Retina (tissue), 1 donor: Measurements from ENCODE around the gene JAK1.

ENCODE experiments used
- DNase-seq: peaks from one replicate; pipeline ENCODE4 v3.0.0-alpha.2; 2016

The JAK1 gene

DNA sequence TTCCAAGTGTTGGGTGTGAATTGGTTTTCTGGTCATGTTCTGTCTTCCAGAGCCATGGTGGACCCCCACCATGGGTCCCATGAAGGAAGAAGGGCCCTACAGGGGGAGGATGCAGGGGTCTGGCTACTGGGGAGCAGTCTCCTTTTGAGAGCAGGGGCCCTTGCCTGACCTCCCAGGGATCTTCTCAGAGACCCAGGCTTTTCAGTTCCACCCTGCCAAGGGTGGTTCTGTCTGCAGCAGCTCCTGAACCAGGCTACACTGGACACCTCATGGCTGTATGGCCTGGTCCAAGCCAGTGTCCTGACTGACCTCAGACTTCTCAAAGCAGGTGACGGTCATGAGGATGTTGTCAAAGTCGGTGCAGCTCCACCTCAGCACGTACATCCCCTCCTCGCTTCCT is 109.0 kb downstream of the JAK1 start:
- DNase-seq = no peak

DNA sequence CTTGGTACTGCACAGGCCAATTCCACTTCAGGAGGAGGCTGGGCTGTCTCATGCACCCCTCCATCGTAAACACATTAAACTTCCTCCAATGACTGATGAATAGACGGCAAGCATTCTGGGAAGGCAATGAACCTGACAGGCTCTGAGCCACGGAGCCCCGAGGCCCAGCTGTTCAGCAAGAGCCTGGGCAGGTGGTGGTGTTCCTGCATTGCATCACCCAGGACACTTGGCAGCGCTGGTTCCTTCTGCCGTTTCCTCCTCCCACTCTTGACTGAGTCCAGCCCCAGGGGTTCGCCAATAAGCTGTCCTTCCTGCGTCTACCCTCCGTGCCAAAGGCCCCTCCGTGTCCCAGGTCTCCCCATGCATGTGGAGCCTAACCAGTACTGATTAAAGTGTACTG is 109.8 kb downstream of the JAK1 start:
- no peak for DNase-seq

DNA sequence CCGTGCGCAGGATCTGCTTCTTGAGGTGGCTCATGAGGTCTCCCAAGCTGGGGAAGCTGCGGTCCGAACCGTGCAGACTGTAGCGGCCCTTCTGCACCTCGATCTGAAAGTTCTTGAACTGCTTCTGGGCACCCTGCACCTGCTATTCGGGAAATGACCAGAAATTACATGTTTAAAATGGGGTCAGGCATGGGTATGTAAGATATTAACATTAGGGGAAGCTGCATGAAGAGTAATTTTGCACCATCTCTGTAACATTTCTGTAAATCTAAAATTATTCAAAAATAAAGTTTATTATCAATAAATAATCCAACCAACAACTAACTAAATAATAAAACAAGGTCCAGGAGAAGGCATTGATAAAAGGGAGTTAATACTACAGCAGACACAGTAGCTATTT is 110.8 kb downstream of the JAK1 start:
- DNase-seq = no peak

DNA sequence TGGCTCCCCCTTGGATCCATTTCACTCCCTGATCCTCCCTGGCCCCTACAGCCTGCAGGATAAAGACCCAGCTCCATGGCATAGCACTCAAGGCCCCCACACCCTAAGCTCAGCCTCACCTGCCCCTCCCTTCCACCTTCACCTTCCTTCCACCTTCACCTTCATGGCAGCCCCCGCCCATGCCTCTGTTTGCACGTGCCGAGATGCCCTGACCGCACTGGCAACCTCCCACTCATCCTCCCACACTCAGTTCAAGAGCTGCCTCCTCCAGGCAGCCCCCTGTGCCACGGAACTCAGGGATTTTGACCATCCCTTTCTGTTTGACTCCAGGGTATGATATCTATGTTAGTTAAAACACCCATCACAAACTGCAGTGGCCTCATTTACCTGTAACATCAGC is 111.7 kb downstream of the JAK1 start:
- DNase-seq = no peak

DNA sequence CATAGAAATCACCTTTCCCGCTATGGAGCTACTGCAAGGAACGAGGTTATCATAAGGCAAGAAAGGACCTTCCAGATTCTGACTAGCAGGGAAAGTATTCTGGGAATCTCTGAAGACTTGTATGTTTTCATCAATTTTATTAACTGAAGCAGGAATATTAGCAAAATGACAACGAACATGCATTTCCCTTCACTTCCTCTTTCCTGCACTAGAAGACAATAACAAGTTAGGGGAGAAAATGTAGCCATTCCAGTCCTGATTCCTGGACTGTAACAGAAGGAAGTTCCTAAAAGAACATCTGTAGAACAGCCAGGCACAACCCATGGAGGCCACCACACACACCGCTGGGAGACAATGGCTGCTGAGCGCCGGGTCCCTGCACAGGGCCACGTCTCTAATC is 114.7 kb downstream of the JAK1 start:
- DNase-seq = no peak

DNA sequence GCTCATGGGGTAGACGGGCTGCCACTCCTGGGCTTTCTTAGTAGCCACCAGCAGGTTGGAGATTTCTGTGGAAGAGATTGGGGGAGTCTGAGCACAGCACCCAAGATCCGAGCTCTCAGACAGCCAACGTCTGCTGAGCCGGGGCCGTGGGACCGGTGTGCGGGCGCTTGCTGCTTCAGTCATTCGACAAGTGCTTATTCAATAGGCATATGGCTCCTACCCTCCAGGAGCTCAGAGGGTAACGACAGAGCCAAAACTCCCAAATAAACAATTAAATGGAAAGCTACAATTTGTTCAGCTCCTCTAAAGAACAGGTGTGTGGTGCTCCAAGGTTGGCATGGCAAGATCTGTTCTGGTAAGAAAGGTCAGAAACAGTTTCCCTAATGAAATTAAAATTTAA is 115.5 kb downstream of the JAK1 start:
- DNase-seq = no peak

DNA sequence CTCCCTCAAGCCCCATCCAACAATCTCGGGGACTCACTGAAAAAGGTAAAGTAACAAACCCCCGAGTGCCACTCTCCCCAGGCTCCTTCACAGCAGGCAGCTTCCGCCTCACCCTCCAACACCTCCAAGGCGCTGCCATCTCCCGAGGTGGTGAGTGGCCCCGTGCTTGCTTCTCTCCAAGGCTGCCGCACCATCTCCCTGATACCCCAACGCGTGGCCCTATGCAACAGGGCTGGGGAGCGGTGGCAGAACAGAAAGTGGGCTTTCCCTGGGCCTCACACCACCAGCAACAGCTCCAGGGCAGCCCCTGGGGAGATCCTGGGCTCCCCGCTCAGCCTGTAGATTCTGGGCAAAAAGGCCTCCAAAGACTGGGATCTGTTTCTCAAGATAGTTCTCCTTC is 116.4 kb downstream of the JAK1 start:
- DNase-seq = no peak

DNA sequence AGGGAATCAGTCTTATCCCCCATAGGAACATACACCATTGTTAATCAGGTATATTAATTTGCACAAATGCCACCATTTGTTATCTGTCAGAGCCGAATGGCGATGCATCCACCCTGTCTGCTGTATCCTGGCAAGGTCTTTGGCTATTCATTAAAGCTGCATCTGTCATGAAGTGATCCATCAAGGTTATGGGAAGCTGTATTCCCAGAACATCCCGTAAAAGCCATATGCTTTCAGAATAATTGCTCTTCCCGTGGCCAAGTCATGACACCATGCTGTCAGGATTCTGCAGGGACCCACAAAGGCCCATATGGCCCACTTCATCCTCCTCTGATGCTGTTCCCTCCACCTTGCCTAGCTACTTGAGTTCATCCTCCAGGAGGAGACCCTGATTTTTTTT is 117.5 kb downstream of the JAK1 start:
- DNase-seq = peak; percentile 49

DNA sequence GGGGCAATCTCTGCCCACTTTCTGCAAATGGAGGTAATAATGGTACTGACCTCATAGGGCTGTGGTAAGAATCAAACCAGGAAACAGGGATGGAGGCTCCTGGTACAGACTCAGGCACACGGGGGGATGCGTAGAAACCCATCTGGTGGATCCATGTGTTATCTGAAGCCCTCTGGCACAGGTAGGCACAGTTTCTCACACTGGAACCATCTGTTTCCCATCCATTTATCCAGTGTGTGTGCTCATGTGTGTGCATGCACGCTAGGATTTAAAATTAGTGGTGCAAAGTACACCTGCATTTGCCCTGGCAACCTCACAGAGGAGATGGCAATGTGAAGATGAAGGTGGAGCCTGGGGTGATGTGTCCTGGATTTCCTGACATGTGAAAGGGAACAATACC is 118.2 kb downstream of the JAK1 start:
- no peak for DNase-seq

DNA sequence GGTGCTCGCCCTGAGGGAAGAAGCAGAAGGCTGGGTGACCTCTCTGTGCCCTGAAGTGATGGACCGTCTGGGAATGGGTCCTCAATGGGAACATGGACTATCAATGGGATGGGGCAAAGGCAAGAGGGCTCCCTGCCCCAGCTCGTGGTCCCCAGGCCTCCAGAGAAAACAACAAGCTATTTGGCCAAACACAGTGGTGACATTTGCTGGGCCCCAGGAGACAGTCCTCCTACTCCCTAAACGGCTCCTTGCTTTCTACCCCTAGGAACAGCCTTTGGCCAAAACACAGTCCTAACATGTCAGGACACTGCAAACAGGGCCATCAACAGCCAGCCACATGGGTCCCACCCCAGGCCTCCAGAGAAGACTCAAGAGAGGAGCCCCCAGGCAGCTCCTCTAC is 118.7 kb downstream of the JAK1 start:
- no peak for DNase-seq

DNA sequence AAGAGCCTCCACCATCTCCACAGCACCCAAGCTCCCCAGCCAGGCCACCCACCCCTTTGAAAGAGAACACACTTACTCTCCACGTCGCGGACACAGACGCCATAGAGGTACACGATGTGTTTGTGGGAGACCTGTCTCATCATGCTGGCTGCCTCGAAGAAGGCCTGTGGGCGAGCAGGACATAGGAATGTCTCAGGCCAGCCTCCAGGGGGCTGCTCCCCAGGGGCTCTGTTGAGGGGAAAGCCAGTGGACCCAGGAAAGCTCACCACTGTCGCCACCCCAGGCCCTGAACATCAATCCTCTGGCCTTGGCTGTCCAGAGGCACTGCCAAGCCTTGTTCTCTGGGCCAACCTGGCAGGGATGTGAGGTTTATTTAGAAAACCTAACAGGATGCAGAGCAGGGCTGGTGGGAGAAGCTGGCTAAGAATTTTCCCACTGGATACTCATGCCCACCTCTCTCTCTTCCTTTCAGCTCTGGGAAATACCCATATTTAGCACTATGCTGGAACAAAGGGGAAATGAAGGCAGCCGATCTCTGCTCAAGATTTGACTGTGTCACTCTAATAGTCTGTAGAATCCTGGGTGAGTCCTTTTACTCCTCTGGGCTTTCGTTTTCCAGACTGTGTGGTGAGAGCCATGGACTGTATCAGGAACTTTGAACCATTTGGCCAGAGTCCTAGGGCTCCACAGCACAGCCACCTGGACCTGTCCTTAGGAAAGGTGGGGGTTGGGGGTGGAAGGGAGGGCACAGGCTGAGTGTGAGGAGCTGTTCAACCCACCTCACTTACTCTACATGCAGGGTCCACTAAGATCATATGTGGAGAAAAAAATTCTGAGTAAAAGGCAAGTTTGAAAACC is 119.5 kb downstream of the JAK1 start:
- DNase-seq = no peak

DNA sequence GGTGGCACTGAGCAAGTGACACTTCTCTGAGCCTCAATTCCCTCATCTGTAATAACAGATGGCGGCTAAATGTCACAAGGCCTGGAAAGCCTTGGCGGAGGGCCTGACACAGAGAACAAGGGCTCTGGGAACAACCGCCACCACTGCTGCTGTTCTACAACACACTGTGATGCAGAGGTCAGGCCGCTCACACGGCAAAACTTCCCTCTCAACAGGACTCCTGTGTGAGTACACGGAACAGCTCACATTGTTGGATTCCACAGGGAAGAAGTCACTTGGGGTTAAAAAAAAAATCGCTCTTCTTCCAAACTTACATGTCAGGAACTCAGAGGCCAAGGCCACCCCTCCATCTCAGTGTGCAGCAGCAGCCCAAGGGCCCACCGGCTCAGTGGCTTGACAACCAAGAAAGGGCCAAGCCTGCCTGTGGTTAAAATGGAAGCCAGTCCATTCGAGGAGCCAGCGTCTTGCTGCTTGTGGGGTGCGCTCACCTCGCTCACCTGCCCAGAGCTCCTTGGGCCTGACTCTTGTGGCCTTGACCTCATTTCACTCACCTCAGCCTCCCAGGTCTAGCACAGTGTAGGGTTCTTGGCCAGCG is 120.4 kb downstream of the JAK1 start:
- DNase-seq = no peak

DNA sequence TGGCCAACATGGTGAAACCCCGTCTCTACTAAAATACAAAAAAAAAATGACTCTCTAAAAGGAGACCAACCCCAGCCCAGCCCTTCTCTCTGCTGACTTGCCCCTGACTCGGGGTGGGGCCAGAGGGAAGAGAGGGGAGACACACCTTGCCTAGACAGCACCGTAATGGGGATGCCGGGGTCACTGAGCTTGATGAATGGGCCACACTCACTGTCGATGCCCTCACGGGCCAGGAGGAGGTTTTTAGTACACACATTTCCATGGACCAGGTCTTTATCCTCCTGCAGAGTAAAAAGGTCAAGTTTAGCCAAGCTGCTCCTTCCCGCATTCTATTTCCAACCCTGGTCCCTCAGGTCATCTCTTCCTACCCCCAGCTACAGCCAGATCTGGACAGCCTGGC is 121.7 kb downstream of the JAK1 start:
- DNase-seq = no peak

DNA sequence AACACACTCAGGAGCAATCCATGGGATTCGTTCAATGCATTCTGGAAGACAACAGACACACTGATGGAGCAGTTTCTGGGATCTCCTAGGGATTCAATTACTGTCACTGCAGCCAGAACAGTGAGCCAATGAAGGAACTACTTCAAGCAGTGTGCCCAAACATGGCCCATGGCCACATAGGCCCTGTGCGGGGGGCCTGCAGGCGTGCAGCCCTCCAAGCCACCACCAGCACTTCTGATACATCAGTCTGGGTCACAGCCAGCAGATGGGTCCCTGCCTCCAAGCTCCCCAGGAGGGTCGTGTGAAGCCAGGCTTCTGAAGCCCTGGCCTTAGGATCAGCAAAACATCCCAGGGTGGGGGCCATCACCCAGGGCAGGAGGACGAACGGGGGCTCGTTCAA is 122.2 kb downstream of the JAK1 start:
- no peak for DNase-seq

DNA sequence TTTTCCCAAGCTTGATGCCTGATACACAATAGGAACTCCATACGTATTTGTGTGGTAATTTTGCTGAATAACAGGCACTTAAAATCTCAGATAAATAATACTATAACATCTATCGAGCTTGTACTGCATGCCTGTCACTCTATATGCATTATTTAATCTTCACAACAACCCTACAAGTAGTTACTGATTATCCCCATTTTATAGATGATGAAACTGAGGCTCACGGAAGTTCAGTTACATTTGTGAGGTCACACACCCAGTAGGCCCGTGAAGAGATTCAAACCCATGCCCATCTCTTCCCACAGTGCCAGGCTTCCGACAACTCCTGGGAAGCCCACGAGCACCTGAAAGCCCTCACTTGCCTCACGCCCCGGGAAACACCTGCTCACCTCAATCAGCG is 122.7 kb downstream of the JAK1 start:
- no peak for DNase-seq

DNA sequence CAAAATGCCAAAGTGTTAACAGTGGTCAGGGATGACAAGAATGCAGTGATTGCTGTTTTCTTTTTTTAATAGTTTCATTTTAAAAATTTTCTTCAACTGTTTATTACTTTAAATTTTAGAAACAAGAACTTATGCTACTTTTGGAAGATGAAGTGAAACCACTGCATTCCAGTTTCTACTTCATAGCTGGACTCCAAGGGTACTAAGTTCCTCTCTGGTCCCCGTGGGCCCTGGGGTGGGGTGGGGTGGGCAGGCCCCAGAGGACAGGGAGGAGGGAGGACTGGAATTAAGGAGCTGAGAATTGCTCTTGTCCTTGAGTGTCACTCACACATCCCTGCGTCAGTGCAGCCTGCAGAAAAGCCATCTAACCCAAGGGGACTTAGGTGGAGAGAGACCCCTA is 124.1 kb downstream of the JAK1 start:
- DNase-seq = no peak

DNA sequence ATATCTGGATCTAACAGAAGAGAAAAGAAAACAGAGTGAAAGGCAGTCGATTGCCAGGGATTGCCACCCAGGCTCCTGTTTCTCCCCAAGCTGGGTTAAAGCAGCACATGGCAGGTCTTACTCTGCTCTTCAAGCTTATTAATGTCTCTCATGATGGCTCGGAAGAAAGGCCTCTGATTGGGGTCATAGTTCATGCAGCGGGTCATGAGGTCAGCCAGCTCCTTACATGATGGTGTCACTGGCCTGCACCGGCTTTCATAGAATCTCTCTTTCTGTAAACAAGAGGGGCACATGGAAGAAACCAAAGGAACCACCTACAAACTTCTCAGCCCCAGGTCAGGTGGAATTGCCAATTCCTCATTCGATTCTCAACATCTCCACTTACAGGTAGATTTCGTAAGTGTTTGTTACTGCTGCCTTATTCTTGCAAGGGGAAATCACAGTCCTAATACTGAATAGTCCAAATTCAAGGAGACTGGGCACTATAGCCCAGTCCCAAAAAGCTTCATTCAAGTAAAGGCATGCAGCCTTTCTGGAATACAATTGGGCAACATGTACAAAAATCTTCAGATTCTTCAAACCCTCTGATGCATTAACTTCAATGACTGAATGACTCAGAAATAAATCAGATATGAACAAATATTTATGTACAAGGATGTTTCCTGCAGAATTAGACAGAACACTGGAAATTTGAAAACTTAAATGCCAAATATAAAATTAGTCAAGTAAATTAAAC is 124.9 kb downstream of the JAK1 start:
- DNase-seq = no peak

DNA sequence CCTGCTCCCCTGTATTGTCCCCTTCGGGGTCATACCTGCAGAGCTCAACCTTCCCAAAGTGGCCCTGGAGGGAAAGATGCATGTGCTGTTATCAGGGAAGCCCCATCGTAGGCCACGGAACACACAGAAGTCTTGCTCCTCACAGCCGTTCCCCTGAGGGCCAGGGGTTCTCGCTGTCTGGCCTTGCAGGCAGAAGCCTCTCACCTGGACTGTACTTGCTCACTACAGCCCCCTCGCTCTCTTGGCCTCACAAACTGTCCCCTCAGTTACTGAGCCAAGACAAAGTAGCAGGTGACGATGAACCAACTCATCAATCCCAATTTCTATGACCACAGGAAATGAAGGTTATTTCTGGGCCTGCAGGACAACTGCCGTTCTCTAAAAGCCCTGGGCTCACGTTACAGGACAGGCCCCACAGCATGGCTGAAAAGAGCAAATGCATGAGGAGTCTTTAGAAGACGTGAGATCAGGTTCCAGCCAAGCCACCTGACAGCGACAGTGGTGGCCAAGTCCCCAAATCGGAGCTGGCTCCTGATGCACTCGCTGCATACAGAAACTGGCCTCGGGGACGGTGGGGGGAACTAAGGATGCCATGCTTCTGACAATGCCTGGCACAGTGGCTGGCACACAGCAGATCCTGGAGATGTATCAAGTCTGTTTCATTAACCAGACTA is 126.5 kb downstream of the JAK1 start:
- DNase-seq = no peak

DNA sequence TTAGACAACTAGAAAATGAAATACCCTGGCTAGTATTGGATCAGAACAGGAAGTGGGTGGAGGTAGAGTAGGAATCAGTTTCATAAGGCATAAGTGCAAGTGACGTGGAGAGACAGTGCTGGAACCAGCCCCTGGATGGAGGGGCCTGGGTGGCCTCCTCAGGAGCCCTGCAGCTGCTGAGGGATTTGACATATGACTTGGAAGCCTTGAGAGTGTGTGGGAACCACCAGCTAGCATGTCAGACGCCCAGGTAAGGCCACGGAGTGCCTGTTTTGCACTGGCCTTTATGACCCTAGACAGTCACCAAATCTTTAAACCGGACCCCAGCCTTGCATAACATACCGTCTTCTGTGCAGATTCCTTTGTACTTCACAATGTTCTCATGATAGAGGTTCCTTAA is 127.1 kb downstream of the JAK1 start:
- DNase-seq = no peak

DNA sequence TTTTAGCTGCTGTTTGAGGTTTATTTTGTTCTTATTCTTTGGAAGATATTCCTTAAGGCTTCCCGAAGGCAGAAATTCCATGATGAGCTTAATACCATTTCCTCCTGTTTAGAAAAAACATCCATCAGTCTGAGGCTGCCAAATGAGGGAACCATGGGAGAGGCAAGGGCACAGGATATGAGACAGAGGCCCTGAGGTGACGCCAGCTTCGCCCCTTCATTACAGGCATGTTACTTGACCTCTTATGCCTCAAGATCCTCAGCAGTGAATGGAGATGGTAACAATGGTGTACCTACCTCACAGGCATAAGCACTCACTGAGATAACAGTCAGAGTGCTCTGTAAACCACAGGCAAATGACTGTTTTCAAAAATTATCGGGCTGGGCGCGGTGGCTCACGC is 127.9 kb downstream of the JAK1 start:
- DNase-seq = no peak

DNA sequence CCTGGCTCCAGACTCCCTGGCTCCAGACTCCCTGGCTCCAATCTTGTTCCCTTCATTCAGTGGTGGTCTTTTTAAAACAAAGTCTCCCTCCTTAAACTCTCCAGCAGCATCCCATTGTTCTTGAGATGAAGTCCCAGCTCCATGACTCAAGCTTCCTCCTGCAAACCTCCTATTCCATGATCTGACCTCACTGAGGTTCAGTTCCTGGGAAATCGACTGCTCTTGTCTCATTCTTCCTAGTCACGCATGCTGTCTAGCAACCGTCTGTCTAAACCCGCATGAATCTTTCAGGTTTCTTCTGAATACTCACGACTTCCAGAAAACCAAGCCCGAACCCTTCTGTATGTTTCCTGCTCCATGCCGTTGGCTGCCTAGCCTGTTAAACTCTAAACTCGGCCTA is 129.5 kb downstream of the JAK1 start:
- no peak for DNase-seq

DNA sequence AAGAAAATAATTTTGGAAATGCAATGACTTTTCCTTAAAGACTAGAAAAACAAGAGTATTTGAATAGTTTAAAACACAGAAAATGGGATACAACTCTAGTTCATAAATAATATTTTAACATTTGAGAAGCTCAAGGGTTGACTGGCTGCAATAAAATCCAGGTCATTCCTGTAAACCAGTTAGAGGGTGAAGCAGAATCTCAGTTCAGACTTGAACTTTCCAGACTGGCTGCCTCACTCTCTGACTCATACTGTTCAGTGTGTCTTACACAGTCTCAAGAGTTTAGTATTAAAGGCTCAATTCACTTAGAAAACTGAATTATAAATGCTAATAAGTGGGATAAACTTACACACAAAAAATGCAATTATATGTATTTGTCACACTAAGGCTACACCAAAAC is 131.6 kb downstream of the JAK1 start:
- no peak for DNase-seq

DNA sequence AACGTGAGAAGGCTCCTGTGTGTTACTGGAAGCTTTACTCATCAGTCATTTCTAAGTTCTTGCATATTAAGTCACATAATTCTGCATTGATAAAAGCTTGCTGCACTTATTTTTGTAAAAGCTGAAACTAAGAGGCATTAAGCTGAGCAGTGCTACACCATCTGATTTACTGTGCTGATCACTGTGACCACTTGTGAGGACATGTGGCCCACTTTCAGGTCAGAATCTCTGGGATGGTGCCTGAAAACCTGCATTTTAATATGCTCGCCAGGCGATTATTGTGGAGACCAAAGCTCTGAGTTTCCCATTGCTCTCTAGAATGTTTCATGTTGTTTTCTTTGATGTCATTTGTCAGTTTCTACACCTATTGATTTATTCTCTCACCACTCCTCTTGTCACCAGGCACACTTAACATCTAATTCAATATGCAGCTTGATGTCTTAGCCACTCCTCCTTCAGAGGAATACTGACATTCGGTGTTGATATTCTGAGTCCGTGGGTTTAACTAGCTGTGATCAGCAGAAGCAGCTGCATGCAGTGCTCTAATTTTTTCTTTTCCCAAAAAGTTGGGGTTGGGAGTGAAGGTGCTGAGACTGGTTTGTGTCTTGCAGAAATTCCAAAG is 136.2 kb downstream of the JAK1 start:
- no peak for DNase-seq
